NB4 (cell line): Measurements from ENCODE around the gene NDUFAF8.

Experiments used
- DNase-seq: peaks from one replicate; pipeline ENCODE4 v3.0.0; 2010; ENCODE audit warnings: low read depth
- H3K4me3 ChIP-seq: one replicate; pipeline ENCODE4 v1.5.1; 2011; ENCODE audit warnings: mild to moderate bottlenecking, low read depth, low read length, moderate library complexity
- MYC ChIP-seq: IDR thresholded peaks from 2 replicates; pipeline ENCODE4 v1.6.1; 2011; ENCODE audit warnings: low read depth, low read length
- POLR2A ChIP-seq: IDR thresholded peaks from 2 replicates; pipeline ENCODE4 v1.6.1; 2011; ENCODE audit warnings: mild to moderate bottlenecking; ENCODE audit not compliant: insufficient read length; ENCODE audit errors: extremely low read depth
- TF ChIP-seq, protein P1 (sequence below): IDR thresholded peaks from one replicate; pipeline ENCODE4 v1.5.1; 2012; ENCODE audit warnings: low read depth, low read length
- TF ChIP-seq, protein P2 (sequence below): IDR thresholded peaks from 2 replicates; pipeline ENCODE4 v1.6.1; 2011; ENCODE audit warnings: low read depth, low read length

The NDUFAF8 gene

GRCh38 chr17:81251094-81251708 lies 12.1 kb downstream of the NDUFAF8 start:
- no peak overlapping the region for H3K4me3 ChIP-seq
- no peak for DNase-seq
- TF ChIP-seq, protein P1, sequence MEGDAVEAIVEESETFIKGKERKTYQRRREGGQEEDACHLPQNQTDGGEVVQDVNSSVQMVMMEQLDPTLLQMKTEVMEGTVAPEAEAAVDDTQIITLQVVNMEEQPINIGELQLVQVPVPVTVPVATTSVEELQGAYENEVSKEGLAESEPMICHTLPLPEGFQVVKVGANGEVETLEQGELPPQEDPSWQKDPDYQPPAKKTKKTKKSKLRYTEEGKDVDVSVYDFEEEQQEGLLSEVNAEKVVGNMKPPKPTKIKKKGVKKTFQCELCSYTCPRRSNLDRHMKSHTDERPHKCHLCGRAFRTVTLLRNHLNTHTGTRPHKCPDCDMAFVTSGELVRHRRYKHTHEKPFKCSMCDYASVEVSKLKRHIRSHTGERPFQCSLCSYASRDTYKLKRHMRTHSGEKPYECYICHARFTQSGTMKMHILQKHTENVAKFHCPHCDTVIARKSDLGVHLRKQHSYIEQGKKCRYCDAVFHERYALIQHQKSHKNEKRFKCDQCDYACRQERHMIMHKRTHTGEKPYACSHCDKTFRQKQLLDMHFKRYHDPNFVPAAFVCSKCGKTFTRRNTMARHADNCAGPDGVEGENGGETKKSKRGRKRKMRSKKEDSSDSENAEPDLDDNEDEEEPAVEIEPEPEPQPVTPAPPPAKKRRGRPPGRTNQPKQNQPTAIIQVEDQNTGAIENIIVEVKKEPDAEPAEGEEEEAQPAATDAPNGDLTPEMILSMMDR = no peak
- no peak for TF ChIP-seq MYC
- TF ChIP-seq, protein P2, sequence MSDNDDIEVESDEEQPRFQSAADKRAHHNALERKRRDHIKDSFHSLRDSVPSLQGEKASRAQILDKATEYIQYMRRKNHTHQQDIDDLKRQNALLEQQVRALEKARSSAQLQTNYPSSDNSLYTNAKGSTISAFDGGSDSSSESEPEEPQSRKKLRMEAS = no peak
- no peak for TF ChIP-seq POLR2A

DNA sequence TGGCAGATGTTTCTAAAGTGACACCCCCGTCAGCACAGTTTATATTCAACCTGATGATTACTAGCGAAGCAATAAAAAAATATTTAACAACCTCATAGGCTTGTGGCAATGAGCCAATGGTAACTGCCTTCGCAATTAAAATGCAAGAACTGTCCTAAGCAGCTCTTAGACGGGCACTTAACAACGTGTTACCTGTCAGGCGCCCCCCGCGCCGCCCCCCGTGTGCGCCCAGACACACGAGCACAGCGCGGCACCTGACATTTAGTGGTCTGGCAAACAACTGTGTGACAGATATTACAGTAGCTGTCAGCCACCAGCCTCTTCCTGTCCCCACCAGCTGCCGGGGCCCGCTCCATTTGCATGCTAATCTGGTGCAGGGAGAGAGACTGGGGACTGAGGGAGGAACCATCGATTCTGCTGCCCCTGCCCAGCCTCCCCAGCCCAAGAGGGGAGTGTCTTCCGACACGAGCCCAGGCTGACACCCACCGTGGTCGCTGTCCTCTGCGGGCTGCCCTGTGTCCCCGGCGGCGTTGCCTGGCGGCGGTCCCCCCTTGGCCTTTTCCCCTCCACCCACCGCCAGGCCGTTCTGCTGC lies 12.7 kb downstream of the NDUFAF8 start:
- H3K4me3 ChIP-seq = no peak overlapping the region
- TF ChIP-seq, protein P2 = no peak
- TF ChIP-seq, protein P1 = no peak
- TF ChIP-seq POLR2A (no peak), MYC (no peak)
- DNase-seq = no peak

DNA sequence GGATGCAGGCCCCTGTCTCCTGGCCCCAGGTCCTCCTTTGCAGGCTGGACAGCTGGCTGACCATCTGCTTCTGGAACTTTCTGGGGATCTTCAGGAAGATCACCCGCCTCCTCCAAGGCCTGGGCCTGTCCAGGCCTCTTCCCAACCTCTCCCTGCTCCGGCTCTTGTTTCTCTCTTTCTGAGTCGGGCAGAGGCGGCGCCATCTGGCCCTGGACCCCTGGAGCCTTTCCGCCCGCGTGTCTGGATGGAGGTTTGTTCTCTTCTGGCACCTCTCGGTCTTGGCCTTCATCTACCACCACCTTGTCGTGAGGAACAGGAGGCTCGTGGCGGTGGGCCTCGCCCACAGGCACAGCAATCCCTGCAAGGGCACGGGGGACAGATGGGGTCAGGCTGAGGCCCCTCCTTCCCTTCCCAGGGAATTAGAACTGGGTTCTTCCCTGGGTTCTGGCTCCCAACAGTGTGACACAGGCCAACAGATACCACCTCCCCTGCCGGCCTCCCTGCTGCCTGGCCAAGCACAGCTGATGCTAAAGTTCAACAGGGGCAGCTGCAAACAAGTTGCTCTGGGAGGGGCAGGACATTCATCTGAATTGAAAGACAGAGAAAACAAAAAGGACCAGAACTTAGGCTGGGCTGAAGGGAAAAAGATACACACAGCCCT lies 13.3 kb downstream of the NDUFAF8 start:
- no peak for DNase-seq
- H3K4me3 ChIP-seq = no peak overlapping the region
- TF ChIP-seq POLR2A (no peak), MYC (no peak)
- TF ChIP-seq, protein P2 = no peak
- TF ChIP-seq, protein P1 = no peak

- no peak overlapping the region for H3K4me3 ChIP-seq
- TF ChIP-seq, protein P2 = no peak
- TF ChIP-seq, protein P1 = no peak
- TF ChIP-seq POLR2A = no peak
- no peak for TF ChIP-seq MYC
- no peak for DNase-seq
Measured at GRCh38 chr17:81252987-81253329, 13.8 kb downstream of the NDUFAF8 start.

GRCh38 chr17:81253358-81254131 lies 14.4 kb downstream of the NDUFAF8 start:
- H3K4me3 ChIP-seq = no peak overlapping the region
- TF ChIP-seq POLR2A = no peak
- TF ChIP-seq, protein P2 = no peak
- TF ChIP-seq MYC = no peak
- TF ChIP-seq, protein P1 = peak; percentile 26
- DNase-seq = peak; percentile 62
